GM12873 (cell line): ENCODE measurements around the gene CARD10.

Experiments
- CTCF ChIP-seq: IDR thresholded peaks from 2 replicates; pipeline ENCODE4 v1.5.1; 2012; ENCODE audit warnings: low read depth, mild to moderate bottlenecking, moderate library complexity, low read length, control low read depth; ENCODE audit not compliant: insufficient read depth; ENCODE audit errors: missing control alignments

Gene CARD10

GRCh38 chr22:37551981-37552380 lies 32.8 kb upstream of the CARD10 start:
- no peak for TF ChIP-seq CTCF

DNA sequence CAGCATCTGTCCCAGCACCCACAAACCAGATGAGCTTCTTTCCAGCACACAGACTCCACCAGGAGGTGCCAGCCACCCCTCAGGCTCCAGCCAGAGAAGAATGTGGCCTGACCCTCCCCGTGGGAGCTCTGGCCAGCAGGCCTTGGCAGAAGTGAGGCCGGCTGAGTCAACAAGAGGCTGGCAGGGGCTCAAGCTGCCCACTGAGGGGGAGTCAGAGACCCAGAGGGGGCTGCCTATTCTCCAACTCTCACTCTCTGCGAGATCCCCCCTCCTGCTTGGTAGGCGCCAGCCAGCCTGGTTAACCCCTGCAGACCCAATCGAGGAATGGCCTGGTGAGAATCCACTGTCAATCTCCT lies 30.5 kb upstream of the CARD10 start:
- TF ChIP-seq CTCF = no peak

DNA sequence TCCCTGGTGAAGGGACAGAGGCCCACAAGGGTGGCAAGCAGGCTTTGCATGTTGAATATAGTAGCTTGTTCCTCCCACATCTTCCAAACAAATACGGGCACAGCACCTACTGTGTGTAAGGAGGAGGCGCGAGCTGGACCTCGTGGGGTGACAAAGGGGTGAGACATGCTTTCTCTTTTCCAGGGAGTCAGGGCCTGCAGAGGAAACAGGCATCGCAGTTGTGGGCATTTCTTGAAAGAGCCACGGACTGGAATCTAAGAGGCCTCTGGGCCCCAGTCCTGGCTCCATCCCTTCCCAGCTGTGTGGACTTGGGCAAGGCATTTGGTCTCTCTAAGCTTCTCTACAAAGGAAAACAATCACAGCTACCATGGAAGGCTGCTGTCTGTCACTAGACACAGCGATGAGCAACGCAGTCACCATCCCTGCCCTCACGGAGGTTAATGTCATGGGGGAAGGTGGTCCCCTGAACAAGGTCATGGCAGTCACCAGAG lies 28.1 kb upstream of the CARD10 start:
- no peak for TF ChIP-seq CTCF

DNA sequence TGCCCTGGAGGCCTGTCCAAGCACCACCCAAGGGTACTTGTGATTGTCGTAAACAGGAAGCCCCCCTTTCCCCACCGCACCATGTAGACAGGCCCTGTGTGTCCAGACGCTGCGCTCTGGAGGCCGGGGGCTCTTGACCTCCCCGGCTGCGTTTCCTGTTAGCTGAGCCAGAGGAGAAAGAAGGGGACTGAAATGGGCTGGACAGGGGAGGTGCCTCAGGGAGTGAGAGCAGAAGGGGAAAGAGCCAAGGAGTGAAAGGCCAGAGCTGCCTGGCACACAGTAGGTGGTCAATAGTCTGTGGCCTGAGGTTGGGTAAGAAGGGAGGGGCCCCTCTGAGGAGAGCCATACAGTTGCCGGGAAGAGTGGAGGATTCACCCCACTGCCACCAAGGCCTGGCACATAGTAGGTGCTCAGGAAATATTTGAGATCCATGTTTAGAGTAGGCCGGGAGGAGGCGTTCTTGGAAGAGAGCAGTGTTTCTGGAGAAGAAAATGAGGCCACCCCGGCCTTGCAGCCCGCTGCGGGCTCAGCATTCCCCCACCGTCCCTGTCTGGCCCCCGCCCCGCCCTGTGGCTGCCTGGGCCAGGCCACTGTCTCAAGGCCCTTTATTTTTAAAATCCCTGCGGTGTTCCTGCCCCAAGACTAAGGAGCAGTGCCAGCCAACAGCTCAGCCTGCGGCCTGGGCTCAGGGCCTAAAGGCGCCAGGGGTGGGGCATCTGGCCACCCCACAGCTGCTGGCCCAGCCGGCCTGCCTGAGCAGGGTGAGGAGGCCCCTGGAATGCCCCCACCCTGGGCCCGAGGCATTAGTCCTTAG lies 27.4 kb upstream of the CARD10 start:
- no peak for TF ChIP-seq CTCF

DNA sequence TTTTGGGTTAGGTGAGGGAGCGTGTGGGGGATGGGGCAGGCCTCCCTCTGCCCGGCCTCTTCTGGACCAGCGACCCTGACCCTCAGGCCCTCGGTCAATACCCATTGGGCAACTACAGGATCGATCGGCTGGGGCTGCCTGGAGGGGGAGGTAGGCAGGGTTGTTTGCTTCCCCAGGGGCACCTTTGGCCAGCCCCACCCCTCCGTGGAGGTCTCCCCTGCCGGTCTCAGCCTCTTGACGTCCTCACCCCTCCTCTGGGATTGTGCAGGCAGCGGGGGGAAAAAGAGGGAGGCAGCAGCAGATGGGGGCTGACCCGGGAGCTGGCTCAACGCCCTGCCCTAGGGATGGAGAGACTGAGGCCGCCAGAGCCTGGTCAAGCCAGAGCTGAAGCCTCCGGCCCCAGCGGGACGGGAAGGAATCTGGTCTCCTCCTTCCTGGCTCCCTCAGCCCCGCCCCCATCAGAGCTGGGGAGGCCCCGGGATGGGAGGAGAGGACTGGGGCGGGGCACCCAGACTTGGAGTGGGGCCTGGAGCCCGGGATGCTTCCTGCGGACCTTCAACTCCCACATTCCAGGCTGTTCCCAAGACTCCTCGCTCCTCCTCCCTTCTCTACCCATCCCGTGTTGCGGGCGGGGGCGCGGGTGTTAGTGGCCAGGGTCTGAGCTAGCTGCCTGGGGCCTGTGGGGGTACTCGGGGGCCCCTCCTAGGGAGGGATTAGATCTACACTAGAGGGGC lies 26.7 kb upstream of the CARD10 start:
- TF ChIP-seq CTCF = no peak

DNA sequence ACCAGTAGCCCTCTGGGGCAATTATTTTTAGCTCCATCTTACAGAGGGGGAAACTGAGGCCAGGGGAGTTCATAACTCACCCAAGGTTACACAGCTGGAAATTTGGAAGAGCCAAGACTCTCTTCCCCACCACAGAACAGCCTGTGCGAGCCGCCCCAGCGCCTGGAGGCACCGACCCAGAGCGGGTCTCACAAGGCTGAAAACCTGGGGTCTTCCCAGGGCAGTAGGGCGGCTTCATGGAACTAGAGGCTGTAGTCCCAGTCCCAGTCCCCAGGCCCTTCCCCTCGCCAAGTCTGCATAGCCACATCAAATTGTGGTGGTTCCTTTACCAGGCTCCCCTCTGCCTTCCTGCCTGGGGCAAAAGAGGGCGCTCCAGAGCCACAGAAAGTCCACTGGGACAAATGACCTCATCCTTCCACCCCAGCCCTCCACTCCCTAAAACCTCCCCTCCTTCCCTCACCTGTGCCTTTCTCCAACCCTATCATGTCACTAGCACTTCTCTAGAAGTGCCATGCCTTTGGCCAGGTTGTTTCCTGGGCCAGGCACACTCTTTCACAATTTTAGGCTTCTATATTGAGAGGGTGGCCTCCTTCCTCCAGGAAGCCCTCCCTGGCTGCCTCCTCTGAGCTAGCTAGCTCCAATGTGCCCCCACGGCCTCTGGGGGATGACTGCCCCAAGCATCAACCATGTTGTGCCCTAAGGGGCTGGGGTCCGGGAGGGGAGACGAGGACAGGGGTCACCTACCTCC lies 25.9 kb upstream of the CARD10 start:
- peak; percentile 86 for TF ChIP-seq CTCF

DNA sequence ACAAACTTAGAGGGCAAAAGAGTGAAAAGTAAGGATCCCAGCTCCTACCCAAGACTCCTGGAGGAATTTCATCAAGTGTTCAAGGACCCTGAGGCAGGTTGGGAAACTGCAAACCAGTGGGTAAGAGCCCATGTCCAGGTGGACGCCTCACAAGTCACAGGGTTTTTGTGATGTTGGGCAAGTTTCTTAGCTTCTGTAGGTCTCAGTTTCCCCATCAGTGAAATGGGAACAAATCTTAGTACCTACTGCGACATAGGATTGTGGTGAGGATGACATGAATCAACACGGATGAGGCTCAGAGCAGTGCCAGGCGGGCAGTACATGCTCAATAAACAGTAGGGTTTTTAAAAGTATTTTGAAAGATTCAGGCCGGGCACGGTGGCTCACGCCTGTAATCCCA lies 23.7 kb upstream of the CARD10 start:
- no peak for TF ChIP-seq CTCF
